ENCODE results near the gene PPIL1. TPM values are rescaled to one million over a fixed set of nuclear protein-coding genes. Genes with fewer than 3 reads are reported as not detected.

The PPIL1 gene
- polyA plus RNA-seq, 1 donor from 2014 or later: 104 TPM

- H3K4me2 ChIP-seq (ENCODE audit: low read length): no peak overlapping the region
- H4K20me1 ChIP-seq (ENCODE audit: insufficient read depth): no peaks in the 10 kb centered on the region
- no peak overlapping the region for H3K4me3 ChIP-seq (ENCODE audit: low read length)
- TF ChIP-seq CTCF (IDR thresholded peaks at IDR 0.05; ENCODE audit: poor library complexity, severe bottlenecking) (no peak), RAD21 (conservative IDR thresholded peaks at IDR 0.05) (no peak), REST (IDR thresholded peaks at IDR 0.05; ENCODE audit: borderline replicate concordance) (no peak), TAF1 (IDR thresholded peaks at IDR 0.05; ENCODE audit: low read depth) (no peak), POLR2AphosphoS5 (IDR thresholded peaks at IDR 0.05) (no peak), MXI1 (conservative IDR thresholded peaks at IDR 0.05; ENCODE audit: poor library complexity, severe bottlenecking) (no peak), EZH2 (IDR thresholded peaks at IDR 0.05; ENCODE audit: borderline replicate concordance, insufficient read depth, low read length, poor library complexity, severe bottlenecking) (no peak), SMC3 (conservative IDR thresholded peaks at IDR 0.05; ENCODE audit: poor library complexity) (no peak), EP300 (conservative IDR thresholded peaks at IDR 0.05; ENCODE audit: poor library complexity, severe bottlenecking) (no peak)
- H3F3A ChIP-seq (ENCODE audit: insufficient read depth, low read length, poor library complexity, severe bottlenecking): no peaks in the 10 kb centered on the region
- H3K9ac ChIP-seq (ENCODE audit: low read length): no peak overlapping the region
- peaks cover 2% of the 10 kb centered on the region for H3K79me2 ChIP-seq (replicated peaks; ENCODE audit: insufficient read depth, low read length)
- no peaks in the 10 kb centered on the region for H3K9me3 ChIP-seq (ENCODE audit: low read length)
- no peaks in the 10 kb centered on the region for H3K9me2 ChIP-seq (ENCODE audit: insufficient read depth, low read length)
- no peak overlapping the region for H3K27ac ChIP-seq (ENCODE audit: low read length)
- H3K27me3 ChIP-seq (ENCODE audit: insufficient read depth, low read depth, low read length): no peaks in the 10 kb centered on the region
- no peak overlapping the region for H2AFZ ChIP-seq (ENCODE audit: low read depth, low read length)
- no peaks in the 10 kb centered on the region for H3K36me3 ChIP-seq (ENCODE audit: insufficient read depth, low read length)
Observed at GRCh38 chr6:36857325-36857724, 17.3 kb downstream of the PPIL1 start.

DNA sequence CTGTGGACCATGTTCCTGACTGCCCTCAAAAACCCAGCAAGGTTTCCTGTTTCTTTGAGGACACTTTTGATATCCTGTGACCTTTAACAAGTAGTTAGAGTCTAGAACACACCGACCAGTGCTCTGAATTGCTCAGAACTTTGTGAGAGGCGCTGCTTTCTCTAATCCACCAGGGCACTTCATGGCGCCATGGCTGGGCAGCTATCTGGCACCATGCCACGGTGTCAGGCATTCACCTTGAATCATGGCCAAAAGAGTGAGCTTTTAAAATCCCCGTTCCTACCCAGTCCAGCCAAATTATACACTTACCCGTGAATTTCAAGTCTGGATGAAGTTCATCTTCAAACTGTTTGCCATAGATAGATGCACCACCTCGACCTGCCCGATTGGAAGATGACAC is 18.3 kb downstream of the PPIL1 start:
- Histone ChIP-seq H3K4me3 (ENCODE audit: low read length) (no peak overlapping the region), H3K9me3 (ENCODE audit: low read length) (no peaks in the 10 kb centered on the region), H3K36me3 (ENCODE audit: insufficient read depth, low read length) (no peaks in the 10 kb centered on the region), H3K27ac (ENCODE audit: low read length) (no peak overlapping the region), H2AFZ (ENCODE audit: low read depth, low read length) (no peak overlapping the region), H3K9ac (ENCODE audit: low read length) (no peak overlapping the region), H4K20me1 (ENCODE audit: insufficient read depth) (no peaks in the 10 kb centered on the region), H3K9me2 (ENCODE audit: insufficient read depth, low read length) (no peaks in the 10 kb centered on the region), H3K4me2 (ENCODE audit: low read length) (no peak overlapping the region), H3K27me3 (ENCODE audit: insufficient read depth, low read depth, low read length) (no peaks in the 10 kb centered on the region), H3F3A (ENCODE audit: insufficient read depth, low read length, poor library complexity, severe bottlenecking) (no peaks in the 10 kb centered on the region), H3K79me2 (replicated peaks; ENCODE audit: insufficient read depth, low read length) (no peaks in the 10 kb centered on the region)
- no peak for TF ChIP-seq TAF1 (IDR thresholded peaks at IDR 0.05; ENCODE audit: low read depth)
- TF ChIP-seq EP300 (conservative IDR thresholded peaks at IDR 0.05; ENCODE audit: poor library complexity, severe bottlenecking): no peak

GRCh38 chr6:36855750-36856149 is 18.9 kb downstream of the PPIL1 start:
- H3K9ac ChIP-seq (ENCODE audit: low read length): no peak overlapping the region
- H3K9me3 ChIP-seq (ENCODE audit: low read length): no peaks in the 10 kb centered on the region
- no peak for TF ChIP-seq SMC3 (conservative IDR thresholded peaks at IDR 0.05; ENCODE audit: poor library complexity)
- no peak for TF ChIP-seq CTCF (IDR thresholded peaks at IDR 0.05; ENCODE audit: poor library complexity, severe bottlenecking)
- no peak for TF ChIP-seq EP300 (conservative IDR thresholded peaks at IDR 0.05; ENCODE audit: poor library complexity, severe bottlenecking)
- no peak for TF ChIP-seq POLR2AphosphoS5 (IDR thresholded peaks at IDR 0.05)
- no peak for TF ChIP-seq TAF1 (IDR thresholded peaks at IDR 0.05; ENCODE audit: low read depth)
- TF ChIP-seq MXI1 (conservative IDR thresholded peaks at IDR 0.05; ENCODE audit: poor library complexity, severe bottlenecking): no peak
- TF ChIP-seq EZH2 (IDR thresholded peaks at IDR 0.05; ENCODE audit: borderline replicate concordance, insufficient read depth, low read length, poor library complexity, severe bottlenecking): no peak
- no peak for TF ChIP-seq RAD21 (conservative IDR thresholded peaks at IDR 0.05)
- no peak for TF ChIP-seq REST (IDR thresholded peaks at IDR 0.05; ENCODE audit: borderline replicate concordance)
- no peak overlapping the region for H3K4me3 ChIP-seq (ENCODE audit: low read length)
- H3K79me2 ChIP-seq (replicated peaks; ENCODE audit: insufficient read depth, low read length): no peaks in the 10 kb centered on the region
- no peak overlapping the region for H3K27ac ChIP-seq (ENCODE audit: low read length)
- no peaks in the 10 kb centered on the region for H3F3A ChIP-seq (ENCODE audit: insufficient read depth, low read length, poor library complexity, severe bottlenecking)
- no peaks in the 10 kb centered on the region for H3K9me2 ChIP-seq (ENCODE audit: insufficient read depth, low read length)
- H3K36me3 ChIP-seq (ENCODE audit: insufficient read depth, low read length): no peaks in the 10 kb centered on the region
- no peaks in the 10 kb centered on the region for H4K20me1 ChIP-seq (ENCODE audit: insufficient read depth)
- no peak overlapping the region for H3K4me2 ChIP-seq (ENCODE audit: low read length)
- H3K27me3 ChIP-seq (ENCODE audit: insufficient read depth, low read depth, low read length): no peaks in the 10 kb centered on the region
- H2AFZ ChIP-seq (ENCODE audit: low read depth, low read length): no peak overlapping the region

All from neural cell (in vitro differentiated cells).